ENCODE data around the gene ATP2B1. TPM values are rescaled to one million over a fixed set of nuclear protein-coding genes. Genes with fewer than 3 reads are reported as not detected.
A peak's percentile ranks its signal among the peaks of the same experiment; 100 is the strongest.

ATP2B1 gene
- total RNA-seq, 1 donor from 2014 or later: 28.4 TPM

- DNase-seq (ENCODE audit: low read depth, low spot score): no peak
Observed at GRCh38 chr12:89597210-89597609, 111.4 kb downstream of the ATP2B1 start.

DNA sequence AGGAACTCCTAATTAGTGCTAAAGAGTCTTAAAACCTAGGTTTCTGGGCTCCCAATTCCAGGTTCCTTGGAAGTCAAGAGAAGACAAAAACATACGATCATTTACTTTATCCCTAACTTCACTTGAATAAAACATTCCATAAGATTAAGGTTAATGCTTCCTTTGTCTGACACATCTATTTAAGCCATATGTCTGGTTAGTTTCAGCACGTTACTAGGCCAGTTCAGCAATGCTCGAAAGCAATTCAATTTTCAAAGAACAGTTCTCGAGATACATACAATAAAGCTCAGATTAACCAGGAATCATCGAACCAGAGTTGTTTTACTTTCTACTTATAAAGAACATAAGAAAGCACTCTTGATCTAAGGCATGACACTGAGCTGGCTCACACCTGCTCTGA is 114.8 kb downstream of the ATP2B1 start:
- no peak for DNase-seq (ENCODE audit: low read depth, low spot score)

GRCh38 chr12:89593233-89593632 is 115.4 kb downstream of the ATP2B1 start:
- no peak for DNase-seq (ENCODE audit: low read depth, low spot score)

- DNase-seq (ENCODE audit: low read depth, low spot score): no peak
Observed at GRCh38 chr12:89589753-89590152, 118.9 kb downstream of the ATP2B1 start.

DNA sequence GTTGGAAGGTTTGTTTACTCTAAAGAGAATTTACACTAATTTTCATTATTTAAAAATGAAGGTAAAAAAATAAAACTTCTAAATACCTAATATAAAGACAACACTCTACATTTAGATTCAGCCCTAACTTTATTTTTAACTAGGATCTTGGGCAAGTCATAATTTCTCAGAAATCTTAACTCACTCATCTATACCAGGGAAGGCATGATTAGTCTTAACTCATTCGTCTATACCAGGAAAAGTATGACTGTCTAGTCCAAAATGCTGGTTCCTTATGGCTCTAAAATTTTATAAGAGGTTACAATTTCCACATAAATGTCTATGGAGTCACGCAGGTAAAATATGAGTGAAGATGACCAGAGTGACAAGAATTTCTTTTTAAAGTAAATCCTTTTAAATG is 130.1 kb downstream of the ATP2B1 start:
- DNase-seq (ENCODE audit: low read depth, low spot score): no peak

- no peak for DNase-seq (ENCODE audit: low read depth, low spot score)
Observed at GRCh38 chr12:89576572-89577220, 131.9 kb downstream of the ATP2B1 start.

GRCh38 chr12:89575374-89575773 is 133.3 kb downstream of the ATP2B1 start:
- no peak for DNase-seq (ENCODE audit: low read depth, low spot score)

GRCh38 chr12:89574736-89575208 is 133.9 kb downstream of the ATP2B1 start:
- peak; percentile 44 for DNase-seq (ENCODE audit: low read depth, low spot score)

DNA sequence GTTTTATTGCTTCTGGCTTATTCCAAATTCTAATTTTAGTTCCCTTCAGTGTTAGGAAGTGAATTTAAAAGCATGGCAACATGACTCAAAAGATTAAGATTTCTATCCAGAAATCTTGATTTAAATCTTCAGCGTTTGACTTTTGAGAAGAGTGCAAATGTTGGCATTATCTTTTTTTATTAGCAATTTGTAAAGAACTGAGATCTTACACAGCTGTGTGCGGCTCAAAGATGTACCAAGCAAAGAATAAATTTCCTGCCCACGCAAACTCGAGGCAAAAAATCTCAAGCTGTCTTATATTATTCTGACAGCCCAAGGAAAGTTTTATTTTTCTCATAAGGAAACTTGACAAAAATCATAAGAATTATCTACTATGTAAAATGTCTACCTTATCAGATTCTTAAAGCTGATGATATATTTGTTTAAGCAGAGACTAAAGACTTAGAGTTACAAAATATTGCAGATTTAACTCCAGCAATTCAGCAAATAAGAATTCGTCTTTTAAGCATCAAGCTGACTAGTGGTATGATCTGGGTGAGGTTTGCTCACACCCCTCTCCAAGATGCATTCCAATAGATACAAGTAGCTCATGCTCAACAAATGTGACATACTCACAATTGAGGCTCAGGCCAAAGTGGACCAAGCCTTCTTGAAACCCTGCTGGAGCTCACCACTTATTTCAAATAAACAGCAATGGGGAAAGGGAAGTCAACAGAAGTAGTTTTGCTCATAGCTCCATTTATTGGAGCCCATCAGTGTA is 135.4 kb downstream of the ATP2B1 start:
- no peak for DNase-seq (ENCODE audit: low read depth, low spot score)

GRCh38 chr12:89571491-89572195 is 137.0 kb downstream of the ATP2B1 start:
- no peak for DNase-seq (ENCODE audit: low read depth, low spot score)

GRCh38 chr12:89568484-89568883 is 140.2 kb downstream of the ATP2B1 start:
- DNase-seq (ENCODE audit: low read depth, low spot score): no peak

DNA sequence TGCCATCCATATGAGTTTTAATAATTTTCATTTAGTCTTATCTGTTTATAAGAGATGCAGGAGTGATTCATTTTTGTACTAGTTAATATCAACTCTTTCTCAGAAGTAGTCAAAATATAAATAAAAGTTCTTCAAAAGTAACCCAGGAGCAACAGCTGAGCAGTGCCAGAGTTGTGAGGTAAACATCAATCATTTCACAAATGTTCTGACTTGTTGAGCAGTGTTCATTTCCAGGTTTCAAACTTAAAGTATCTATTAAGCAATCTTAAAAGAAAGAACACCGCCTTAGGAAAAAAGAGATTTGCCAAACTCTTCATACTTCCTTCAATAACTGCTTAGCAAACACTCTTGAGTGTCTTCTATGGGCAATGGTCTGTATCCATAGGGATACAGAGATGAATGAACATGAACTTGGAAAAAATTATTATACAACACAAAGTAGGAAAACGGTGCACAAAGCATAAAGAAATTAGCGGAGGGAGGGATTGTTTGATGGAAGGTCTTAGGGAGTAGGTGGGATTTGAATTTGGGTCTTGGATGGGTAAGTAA is 140.9 kb downstream of the ATP2B1 start:
- no peak for DNase-seq (ENCODE audit: low read depth, low spot score)

DNA sequence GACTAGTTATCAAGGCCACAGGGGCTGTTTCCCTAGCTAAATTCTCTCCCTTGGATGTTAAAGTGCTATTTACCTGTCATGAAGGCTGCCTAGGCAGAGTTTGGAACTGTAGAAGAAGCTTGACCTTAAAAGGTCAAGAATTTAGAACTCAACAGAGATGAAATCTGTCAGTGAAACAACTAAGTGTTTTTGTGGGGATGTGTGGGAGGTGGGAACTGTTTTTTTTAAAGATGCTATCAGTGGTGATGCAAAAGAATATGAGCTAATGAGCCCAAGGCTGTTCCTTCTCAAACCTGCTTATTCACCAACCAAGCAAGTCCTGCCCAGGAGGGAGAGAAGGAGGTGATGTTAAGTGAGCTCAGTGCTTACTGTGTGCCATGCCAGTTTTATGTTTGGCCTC is 142.0 kb downstream of the ATP2B1 start:
- no peak for DNase-seq (ENCODE audit: low read depth, low spot score)

DNA sequence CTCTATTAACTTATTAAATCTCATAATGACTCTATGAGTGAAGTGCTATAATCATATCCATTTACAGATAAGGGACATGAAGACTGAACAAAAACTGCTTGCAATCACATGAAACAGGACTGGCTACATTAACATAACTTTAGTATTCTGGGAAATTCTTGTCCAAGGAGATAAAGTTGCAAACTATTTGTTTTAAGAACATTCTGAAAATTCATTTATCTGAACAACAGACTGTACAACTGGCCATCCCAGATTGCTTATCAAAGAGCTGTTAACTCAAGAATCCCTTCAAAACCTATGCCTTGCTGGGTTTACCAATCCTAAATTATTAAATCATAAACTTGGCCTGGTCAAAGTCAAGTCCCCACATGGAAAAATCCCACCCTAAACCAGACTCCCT is 143.6 kb downstream of the ATP2B1 start:
- DNase-seq (ENCODE audit: low read depth, low spot score): no peak

- DNase-seq (ENCODE audit: low read depth, low spot score): no peak
Observed at GRCh38 chr12:89559753-89560152, 148.9 kb downstream of the ATP2B1 start.

- DNase-seq (ENCODE audit: low read depth, low spot score): no peak
Observed at GRCh38 chr12:89556976-89557375, 151.7 kb downstream of the ATP2B1 start.

- DNase-seq (ENCODE audit: low read depth, low spot score): no peak
Observed at GRCh38 chr12:89552376-89552775, 156.3 kb downstream of the ATP2B1 start.

DNA sequence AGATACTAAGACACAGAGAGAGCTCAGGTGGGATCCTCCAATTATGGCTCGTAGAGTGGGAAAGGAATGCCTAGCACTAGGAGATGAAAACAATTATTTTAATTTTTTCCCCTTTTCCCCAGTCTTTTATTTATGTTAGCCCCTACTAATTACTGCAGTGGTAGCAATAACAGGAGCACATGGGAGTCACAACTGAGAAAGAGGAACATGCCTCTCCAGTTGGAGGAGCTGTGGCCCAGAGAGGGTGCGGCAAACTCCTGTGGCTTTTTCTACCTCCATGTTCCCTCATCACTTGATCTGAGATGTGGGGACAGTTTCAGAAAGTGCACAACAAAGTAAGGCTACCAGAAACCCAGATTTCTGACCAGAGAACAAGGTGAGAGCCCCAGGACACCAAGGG is 156.9 kb downstream of the ATP2B1 start:
- DNase-seq (ENCODE audit: low read depth, low spot score): no peak

- no peak for DNase-seq (ENCODE audit: low read depth, low spot score)
Observed at GRCh38 chr12:89547101-89547500, 161.5 kb downstream of the ATP2B1 start.

- DNase-seq (ENCODE audit: low read depth, low spot score): no peak
Observed at GRCh38 chr12:89546151-89546550, 162.5 kb downstream of the ATP2B1 start.

DNA sequence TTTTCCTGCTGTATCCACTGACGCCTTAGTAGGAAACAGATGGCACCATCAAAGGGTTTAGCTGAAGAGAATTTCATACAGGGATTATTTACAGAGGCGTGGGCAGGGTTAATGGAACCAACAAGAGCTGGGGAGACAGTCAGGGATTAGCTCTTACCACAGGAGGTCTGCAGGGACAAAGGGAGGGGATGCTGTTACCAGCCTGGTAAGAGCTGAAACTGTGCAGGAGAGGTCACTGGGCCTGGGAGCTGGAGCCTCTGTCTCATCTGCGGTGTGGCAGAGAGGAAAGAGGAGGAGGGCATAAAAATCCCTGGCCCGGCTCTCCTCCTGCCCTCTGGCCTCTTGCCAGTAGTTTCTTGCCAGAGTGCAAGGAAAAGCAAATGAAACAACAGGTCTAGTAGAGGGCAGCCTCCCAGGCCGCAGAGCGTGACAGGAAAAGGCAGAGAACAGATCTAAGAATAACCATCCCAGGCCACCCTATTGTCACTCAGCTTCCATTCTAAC is 163.9 kb downstream of the ATP2B1 start:
- no peak for DNase-seq (ENCODE audit: low read depth, low spot score)

GRCh38 chr12:89544022-89544421 is 164.6 kb downstream of the ATP2B1 start:
- DNase-seq (ENCODE audit: low read depth, low spot score): no peak
